Measurements from ENCODE around the gene TAOK3.

- no peak for TF ChIP-seq CTCF (IDR thresholded peaks at IDR 0.05; ENCODE audit: insufficient read depth, low read depth, low read length)
- TF ChIP-seq EZH2 (IDR thresholded peaks at IDR 0.05; ENCODE audit: insufficient read depth, low read length): no peak
Observed at GRCh38 chr12:118417942-118418341, 45.2 kb upstream of the TAOK3 start.

Measured in astrocyte (in vitro differentiated cells and primary cell).